ENCODE data around the gene DNAH8.
A peak's percentile ranks its signal among the peaks of the same experiment; 100 is the strongest.
"Not testable (repeated sequence)": the region's sequence is repeated elsewhere in the genome, so short reads cannot be mapped to it uniquely, and the experiment has no call there.

Gene DNAH8

DNA sequence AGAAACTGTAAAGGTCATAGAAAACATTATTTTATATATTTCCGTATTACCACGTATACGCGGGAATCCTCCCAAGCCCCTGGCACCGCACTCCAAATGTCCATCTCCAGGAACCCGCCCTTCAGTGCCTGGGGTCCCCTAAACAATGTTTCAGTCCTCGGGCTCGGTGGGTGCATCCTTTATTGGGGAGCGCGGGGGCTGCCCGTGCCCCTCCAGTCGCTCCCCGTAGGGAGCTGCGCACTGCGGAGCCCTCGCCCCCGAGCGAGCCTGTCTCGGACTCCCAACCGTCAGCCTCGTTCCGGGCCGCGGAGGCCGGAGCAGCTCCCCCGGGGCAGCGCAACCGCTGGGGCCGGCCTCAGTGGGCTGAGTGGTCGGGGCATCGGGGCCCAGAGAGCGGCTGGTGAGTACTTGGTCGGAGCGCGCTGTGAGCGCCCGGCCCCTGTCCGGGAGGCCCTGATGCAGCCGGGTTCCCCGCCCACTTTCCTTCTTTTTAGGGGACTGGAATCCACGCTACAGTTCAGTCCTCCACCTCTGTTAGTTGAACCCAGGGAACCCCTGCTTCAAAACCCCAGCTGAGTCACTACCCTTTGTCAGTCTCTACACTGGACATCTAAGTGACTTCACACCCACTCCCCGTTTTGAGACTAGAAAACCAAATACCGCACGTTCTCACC lies at the start of gene DNAH8:
TSS of gene DNAH8 (plus strand) at position 296 of the 674 bp plus-strand sequence. CDS start 7,499 bp downstream, outside the sequence.
- peak in 1 of 2 donors; percentile 7 for DNase-seq (ENCODE audit: low read depth in 2 of 2)

DNA sequence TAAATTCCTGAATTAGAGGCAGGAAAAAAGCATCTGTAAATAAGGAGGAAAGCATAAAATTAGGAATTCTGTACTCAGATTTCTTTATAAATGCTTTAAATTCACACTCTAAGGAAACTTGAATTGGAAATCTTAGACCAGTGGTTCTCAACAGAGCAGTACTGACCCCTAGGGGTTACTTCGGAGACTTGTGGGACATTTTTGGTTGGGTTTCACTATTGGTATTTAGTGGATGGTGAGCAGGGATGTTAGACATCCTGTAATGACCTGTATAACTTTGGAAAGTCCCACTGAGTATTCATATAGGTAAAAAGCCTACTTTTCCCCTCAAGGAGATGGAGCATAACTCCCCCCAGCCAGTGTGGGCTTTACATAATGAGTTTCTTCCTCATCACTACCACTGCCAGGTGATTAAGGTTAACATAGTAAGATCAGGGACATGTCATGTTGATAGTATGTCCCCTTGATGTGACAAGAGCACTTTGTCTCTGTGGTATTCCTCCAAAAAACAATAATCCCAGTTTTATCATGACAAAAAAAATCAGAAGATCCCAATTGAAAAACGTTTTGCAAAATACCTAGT lies 43.1 kb upstream of the DNAH8 start:
- DNase-seq (ENCODE audit: low read depth in 2 of 2) = no peak

DNA sequence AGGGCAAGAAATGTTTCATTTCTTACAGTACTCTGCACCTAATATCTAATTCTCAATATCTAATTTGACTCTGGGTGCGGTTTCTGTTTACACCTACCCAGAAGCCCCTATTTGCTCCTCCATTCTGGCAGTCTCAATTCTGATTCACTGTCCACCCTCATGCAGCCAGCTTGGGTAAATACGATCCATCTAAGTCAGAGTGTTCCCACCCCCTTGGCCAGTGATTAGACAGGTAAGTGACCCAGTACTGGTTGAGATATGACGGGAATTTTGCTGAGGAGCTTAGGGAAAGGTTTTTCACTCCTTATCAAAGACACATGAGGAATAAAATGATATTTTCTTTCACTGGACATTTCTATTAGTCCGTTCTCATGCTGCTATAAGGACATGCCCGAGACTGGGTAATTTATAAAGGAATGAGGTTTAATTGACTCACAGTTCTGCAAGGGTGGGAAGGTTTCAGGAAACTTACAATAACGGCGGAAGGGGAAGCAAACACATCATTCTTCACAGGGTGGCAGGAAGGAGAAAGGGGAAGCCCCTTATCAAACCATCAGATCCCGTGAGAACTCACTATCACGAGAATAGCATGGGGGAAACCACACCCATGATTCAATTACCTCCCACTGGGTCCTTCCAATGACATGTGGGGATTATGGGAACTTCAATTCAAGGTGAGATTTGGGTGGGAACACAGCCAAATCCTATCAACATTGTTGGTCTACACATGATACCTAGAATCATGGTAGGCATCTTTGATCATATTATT lies 41.5 kb upstream of the DNAH8 start:
- DNase-seq (ENCODE audit: low read depth in 2 of 2) = no peak

DNA sequence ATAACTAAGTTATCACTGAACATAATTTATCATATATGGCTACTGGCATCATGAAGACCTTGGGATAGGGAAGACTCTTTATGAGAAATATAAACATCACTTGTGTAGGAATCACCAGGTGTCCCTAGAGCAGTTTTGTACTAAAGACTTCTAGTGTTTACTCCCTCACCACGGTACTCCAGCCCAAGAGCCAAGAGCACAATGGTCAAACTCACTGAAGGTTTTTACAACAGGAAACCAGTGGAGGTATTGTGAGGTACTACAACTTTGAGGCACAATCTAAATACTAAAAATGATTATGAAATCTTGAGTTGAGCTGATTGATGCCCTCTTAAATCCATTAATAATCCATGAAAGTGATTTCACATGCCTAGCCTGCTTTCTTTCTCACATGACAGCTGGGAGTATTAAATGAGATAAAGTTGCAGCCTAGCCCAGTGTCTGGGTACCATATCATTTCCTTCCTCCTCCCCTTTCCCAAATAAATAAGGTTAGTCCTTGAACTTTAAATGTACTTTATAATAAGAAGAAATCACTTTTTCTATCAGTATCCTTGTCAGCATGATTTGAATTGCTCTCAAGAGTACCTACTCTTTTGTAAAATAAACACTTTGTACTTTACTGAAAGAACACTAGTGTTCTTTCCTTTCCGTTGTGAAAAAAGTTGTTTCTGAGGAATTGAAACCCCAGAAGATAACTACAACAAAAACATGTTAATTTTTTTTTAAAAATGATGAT lies 38.7 kb upstream of the DNAH8 start:
- no peak for DNase-seq (ENCODE audit: low read depth in 2 of 2)

DNA sequence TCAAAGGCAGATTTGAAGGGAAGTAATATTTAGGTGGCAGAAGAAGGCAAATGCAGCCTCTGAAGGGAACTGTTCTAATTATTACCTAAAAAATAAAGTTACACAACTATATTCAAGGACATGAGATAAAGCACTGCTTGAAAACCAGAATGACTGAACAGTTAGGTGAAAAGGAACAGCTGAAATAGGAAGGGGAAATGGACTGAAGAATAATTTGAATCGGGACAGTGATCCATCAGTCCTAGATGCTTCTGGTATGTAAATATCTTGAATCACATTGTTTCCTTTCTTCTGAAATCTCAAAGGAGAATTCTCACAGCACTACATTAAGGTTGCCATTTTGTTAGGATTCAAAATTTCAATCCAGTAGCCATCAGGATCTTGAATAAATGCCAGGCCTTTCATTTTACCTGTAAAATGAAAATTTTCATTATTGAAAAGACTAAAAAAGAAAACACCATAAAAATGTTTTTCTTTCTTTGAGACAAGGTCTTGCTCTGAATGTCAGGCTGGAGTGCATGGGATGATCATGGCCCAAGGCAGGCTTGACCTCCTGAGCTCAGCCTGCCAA lies 38.1 kb upstream of the DNAH8 start:
- DNase-seq (ENCODE audit: low read depth in 2 of 2) = no peak

DNA sequence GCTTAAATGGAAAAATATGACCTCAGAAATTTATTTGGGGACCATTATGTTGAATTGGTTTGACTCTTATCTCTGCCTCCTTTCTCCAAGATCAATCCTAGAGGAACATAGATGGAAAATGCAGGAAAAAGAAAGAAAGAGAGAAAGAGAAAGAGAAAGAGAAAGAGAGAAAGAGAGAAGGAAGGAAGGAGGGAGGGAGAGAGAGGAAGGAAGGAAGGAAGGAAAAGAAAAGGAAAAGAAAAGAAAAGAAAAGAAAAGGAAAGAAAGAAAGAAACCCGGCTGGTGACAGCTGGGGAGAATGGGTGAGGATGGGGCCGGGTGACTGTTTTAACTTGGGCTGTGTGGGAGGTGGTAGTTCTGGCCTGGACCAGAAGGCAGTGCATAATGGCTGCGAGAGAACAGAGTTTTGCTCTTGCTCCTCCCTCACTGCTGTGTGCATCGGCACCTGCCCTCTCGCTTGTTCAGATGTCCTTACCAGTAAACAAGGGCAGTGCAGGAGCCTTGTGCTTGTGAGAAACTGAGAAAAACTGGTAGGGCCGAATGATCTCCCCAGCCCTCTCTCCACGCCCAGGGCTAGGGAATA lies 36.8 kb upstream of the DNAH8 start:
- no peak for DNase-seq (ENCODE audit: low read depth in 2 of 2)

- DNase-seq (ENCODE audit: low read depth in 2 of 2) = no peak
These were observed 35.4 kb upstream of the DNAH8 start for GRCh38 chr6:38679668-38680067.

DNA sequence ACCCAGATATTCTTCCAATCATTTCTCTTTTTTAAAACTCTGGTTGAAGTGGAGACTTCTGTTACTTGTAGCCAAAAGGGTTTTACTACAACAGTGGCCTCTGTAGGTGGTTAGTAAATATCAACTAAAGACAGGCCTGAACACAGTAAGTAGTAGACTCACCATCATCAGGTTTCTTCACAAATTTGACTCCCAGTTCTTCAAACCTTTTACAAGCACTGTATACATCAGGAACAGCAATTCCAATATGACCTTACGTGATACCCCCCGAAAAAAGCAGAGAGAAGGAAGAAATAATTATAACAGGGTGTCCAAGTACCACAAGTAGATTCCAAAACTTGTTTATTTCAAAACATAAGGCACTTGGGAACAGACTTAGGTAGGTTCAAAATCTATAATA lies 33.3 kb upstream of the DNAH8 start:
- no peak for DNase-seq (ENCODE audit: low read depth in 2 of 2)

DNA sequence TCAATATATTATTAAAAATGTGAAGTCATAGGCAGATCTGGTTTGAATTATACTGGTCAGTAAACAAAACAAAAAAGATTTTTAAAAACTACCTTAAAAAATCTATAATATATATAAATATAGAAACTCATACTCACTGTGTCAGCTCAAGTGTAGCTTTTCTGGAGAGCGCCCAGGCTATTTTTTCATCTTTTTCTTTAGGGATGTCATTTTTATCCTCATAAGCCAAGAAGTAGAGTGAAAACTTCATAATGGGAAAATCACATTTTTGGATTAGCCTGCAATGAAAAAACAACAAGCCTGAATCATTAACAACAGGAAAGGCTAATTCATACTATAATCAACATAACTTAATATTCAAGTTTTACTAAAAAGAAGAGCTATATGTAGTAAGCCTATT lies 30.9 kb upstream of the DNAH8 start:
- no peak for DNase-seq (ENCODE audit: low read depth in 2 of 2)

DNA sequence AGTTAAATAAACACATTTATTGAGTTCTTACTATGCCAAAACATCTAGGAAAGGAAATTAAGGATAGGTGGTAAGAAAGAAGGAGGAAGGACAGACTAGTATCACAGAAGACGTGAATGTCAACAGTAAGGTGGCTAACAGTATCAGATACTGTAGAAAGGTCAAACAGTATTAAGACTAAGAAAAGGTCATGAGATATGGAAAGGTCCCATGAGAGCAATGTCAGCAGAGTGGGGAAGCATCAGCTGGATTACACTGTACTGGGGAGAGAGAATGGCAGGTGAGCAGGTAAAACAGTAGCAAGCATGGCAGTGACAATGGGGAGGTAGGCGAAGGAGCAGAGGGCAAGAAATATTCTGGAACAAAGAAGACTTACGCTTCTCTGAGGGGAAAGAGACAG lies 30.2 kb upstream of the DNAH8 start:
- no peak for DNase-seq (ENCODE audit: low read depth in 2 of 2)

DNA sequence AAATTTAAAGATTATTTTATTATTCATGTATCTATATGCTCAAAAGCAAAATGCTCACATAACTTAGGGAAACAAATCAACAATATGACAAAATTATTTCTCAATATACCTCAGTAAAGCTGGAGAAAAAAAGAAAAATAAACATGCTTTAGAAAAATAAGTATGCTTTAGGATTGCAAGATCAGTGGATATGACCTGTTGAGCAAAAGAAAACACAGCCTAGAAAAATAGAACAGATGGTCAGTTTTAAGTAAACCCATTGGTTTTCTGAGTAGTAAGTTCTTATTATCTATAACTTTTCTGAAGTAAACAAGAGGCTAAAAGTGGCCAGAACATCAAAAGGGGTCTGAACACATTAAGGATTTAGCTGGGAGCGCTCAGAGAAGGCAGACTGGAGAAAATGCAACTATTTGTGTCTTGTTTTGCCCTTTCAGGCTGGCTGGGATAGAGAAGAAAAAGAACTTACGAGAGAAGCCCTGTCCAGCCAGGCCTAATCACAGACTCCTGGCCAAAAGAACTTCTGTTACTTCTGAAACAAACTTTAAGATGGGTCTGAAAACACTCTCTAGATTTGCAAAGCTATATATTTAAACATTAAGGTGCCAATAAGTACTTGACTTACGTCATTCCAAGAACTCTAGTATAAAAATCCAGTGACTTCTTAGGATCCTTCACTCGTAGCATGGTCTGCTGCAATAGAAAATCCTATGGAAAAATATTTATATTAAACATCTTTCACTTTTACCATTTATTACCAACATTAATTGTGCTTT lies 28.7 kb upstream of the DNAH8 start:
- DNase-seq (ENCODE audit: low read depth in 2 of 2) = no peak

DNA sequence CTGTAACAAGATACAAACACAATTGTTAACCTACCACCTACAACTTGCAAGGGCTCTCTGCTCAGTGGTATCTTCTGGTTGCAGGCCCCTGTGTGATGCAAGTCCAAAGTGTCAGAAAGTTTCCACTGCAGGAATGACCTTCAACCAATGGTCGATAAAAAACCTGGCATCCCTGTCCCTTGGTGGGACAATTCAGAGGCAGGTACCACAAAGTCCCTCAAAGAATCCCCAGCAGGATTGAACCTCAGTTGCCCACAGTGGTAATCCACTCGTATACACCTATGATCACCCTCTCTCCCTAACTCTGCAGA lies 28.1 kb upstream of the DNAH8 start:
- DNase-seq (ENCODE audit: low read depth in 2 of 2) = no peak

DNA sequence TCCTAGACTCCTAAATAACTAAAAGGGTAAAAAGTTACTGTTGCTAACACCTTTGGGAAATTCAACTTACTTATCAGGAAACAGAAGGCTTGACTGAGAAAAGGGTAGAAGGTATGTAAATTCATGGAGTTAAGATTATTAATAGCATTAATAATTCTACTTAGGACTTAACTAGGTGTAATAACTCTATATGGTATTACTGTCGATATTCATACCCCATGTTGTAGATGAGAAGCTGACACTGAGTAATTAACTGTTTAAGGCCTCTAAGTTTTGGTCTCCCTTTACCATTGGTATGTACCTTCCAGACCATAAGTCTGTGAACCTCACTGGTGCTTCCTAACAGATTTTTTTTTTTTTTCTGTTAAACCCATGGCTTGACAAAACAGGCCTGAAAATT lies 27.6 kb upstream of the DNAH8 start:
- DNase-seq (ENCODE audit: low read depth in 2 of 2) = no peak

DNA sequence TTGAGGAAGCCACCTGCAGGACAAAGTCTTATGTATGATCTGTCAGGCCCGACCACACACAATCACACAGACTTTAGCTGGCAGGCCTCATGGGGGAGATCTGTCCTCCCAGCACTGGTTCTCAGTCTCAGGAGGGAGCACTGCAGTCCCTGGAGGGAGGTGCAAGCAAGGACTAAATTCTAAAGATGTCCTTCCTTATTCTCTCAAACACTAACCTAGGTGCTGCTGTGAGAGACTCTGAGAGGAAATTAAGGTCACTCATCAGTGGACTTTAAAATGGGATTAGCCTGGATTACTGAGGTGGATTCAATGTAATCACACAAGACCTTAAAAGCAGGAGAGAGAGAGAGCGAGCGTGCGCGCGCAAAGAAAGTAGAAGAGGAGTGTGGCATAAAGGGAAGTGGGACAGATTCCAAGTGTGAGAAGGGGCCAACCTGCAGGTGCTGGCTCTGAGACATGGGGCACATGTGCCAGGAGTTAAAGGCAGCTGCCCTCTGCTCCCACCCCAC lies 26.5 kb upstream of the DNAH8 start:
- no peak for DNase-seq (ENCODE audit: low read depth in 2 of 2)

DNA sequence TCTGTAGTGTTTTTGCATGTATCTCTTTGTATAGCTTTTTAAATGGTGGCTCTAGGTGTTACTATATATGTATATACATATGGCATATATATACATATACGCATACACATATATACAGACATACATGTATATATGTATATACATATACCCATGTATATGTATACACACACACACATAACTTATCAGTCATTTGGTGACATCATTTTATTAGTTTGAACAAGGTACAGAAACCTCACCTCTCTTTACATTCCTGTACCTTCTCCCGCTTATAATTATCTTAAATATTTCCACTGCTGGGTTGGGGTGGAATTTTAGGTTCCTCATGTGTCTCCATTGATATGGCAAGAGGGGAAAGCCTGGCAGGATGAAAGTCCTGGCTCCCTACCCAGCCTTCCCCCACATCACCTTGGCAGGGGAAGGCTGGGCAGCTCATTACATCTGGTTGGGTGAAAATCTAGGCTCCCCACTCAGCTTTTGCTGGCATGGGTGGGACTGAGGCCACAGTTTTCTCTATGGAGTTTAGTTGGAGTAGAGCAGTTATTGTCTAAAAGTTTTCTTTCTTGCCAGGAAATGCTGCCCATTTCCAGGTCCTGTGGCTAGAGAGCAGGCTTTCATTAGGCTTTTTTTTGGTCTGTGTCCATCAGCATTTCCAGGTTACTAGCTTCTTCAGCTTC lies 19.7 kb upstream of the DNAH8 start:
- no peak for DNase-seq (ENCODE audit: low read depth in 2 of 2)

GRCh38 chr6:38695933-38696332 lies 19.2 kb upstream of the DNAH8 start:
- no peak for DNase-seq (ENCODE audit: low read depth in 2 of 2)

GRCh38 chr6:38696345-38696744 lies 18.8 kb upstream of the DNAH8 start:
- no peak for DNase-seq (ENCODE audit: low read depth in 2 of 2)

DNA sequence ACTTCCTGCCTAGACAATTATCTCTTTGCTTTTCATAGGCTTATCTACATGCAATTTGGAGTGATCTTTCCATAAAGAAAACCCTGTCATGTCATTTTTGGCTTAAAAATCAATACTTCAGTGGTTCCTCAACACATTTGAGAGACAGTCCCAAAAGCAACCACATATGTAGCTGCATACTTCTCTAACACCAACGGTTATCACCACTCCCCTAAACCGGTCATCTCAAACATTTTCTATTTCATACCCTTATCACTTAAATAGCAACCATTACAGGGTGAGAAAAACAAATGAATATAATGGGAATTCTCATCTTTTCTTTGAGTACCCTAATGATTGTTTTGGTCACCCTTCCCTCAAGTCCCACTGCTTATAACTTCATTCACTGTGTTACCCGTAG lies 17.3 kb upstream of the DNAH8 start:
- DNase-seq (ENCODE audit: low read depth in 2 of 2) = no peak

- not testable (repeated sequence) for DNase-seq (ENCODE audit: low read depth in 2 of 2)
These were observed 15.4 kb upstream of the DNAH8 start for GRCh38 chr6:38699702-38700101.

DNA sequence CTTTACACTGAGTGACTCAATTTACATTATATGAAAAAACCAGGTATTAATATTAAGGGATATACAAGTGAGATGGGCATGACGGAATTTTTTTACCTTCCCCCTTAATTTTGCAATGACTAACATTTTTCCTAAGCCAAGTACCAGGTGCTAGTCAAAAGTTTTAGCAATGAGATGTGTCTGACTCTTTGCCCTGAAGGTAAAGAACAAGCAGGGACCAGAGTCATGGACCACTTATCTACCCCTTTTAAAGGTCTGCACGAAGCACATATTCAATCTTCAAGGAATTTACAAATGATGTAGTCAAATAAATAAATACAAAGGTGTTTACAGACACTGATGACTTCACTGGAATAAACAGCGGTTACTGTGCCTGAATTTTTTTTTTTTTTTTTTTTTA lies 13.6 kb upstream of the DNAH8 start:
- no peak for DNase-seq (ENCODE audit: low read depth in 2 of 2)
